ENCODE data around the gene ADH1A. TPM values are rescaled to one million over a fixed set of nuclear protein-coding genes. Genes with fewer than 3 reads are reported as not detected.
A peak's percentile ranks its signal among the peaks of the same experiment; 100 is the strongest.

Gene ADH1A
- total and polyA plus RNA-seq, 8 donors: not detected

DNA sequence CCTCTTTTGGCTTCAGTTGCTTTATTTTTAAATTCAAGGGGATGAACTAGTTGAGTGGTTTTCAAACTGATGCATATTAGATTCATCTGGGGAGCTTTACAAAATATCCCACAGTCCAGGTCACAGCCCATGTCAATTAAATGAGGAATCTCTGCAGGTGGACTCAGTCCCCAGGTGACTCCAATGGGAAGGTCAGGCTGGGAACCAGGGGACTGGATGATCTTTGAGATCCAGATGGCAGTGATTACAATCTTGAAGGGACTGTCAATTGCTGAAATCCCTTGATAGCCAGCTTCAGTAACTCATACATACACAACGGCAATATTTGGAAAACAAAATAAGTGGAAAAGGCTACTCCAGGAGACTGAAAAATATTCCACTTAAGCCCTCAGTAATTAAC lies 23.4 kb upstream of the ADH1A start:
- peak overlapping the region in 1 of 4 donors; percentile 38 for H3K4me3 ChIP-seq
- H3K4me1 ChIP-seq: no peaks in the 10 kb centered on the region
- intact Hi-C loops (cut with DNase I; ENCODE audit: low total_unique reads): no loop called here
- no peak overlapping the region for H3K27ac ChIP-seq
- DNase-seq: no peak
- H3K27me3 ChIP-seq: no peaks in the 10 kb centered on the region
- H3K9me3 ChIP-seq: no peaks in the 10 kb centered on the region
- TF ChIP-seq POLR2AphosphoS5 (IDR thresholded peaks at IDR 0.05): no peak
- TF ChIP-seq, protein P1, sequence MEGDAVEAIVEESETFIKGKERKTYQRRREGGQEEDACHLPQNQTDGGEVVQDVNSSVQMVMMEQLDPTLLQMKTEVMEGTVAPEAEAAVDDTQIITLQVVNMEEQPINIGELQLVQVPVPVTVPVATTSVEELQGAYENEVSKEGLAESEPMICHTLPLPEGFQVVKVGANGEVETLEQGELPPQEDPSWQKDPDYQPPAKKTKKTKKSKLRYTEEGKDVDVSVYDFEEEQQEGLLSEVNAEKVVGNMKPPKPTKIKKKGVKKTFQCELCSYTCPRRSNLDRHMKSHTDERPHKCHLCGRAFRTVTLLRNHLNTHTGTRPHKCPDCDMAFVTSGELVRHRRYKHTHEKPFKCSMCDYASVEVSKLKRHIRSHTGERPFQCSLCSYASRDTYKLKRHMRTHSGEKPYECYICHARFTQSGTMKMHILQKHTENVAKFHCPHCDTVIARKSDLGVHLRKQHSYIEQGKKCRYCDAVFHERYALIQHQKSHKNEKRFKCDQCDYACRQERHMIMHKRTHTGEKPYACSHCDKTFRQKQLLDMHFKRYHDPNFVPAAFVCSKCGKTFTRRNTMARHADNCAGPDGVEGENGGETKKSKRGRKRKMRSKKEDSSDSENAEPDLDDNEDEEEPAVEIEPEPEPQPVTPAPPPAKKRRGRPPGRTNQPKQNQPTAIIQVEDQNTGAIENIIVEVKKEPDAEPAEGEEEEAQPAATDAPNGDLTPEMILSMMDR (IDR thresholded peaks at IDR 0.05): no peak
- TF ChIP-seq POLR2A (IDR thresholded peaks at IDR 0.05): no peak
- no peak for TF ChIP-seq EP300 (IDR thresholded peaks at IDR 0.05)
- peaks cover 0 to 23% (median 0%) of the 10 kb centered on the region in 4 donors for H3K36me3 ChIP-seq
- 63 to 95% (median 80%) methylated on average over 1 of the region's 1 CpG for WGBS, 5 donors

DNA sequence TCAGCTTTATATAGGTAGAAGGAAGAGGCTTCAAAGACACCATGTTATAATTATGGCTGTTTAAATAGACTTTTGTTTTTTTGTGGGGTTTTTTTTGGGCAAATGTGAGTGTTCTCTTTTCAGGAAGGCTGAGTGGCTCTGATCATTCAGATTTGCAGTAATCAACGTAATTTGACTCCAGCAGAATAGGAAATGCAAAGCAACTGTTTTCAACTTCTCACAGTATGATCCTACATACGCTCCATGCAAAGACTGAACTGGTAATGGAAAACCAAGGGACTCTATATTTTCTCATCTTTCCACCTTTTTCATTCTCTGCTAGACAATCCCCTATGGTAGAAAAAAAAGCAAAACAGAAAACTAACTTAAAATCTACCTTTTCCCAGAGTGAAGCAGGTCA lies 19.6 kb upstream of the ADH1A start:
- no peak overlapping the region for H3K4me3 ChIP-seq
- H3K4me1 ChIP-seq: no peaks in the 10 kb centered on the region

GRCh38 chr4:99305638-99306400 lies 15.0 kb upstream of the ADH1A start:
- H3K36me3 ChIP-seq: peaks cover 0 to 4% (median 0%) of the 10 kb centered on the region in 4 donors
- peak in 1 of 3 donors; percentile 4 for TF ChIP-seq POLR2AphosphoS5 (IDR thresholded peaks at IDR 0.05)
- no peak for TF ChIP-seq POLR2A (IDR thresholded peaks at IDR 0.05)
- TF ChIP-seq, protein P1 (IDR thresholded peaks at IDR 0.05): no peak
- TF ChIP-seq EP300 (IDR thresholded peaks at IDR 0.05): no peak
- intact Hi-C loops (cut with DNase I; ENCODE audit: low total_unique reads): no loop called here
- peaks cover 0 to 5% (median 2%) of the 10 kb centered on the region in 4 donors for H3K4me1 ChIP-seq
- no peak for DNase-seq
- H3K9me3 ChIP-seq: no peaks in the 10 kb centered on the region
- H3K27me3 ChIP-seq: no peaks in the 10 kb centered on the region
- H3K27ac ChIP-seq: no peak overlapping the region
- H3K4me3 ChIP-seq: no peak overlapping the region
- WGBS, 5 donors: 90 to 94% (median 93%) methylated on average over 11 of the region's 11 CpGs

More for the DNA sequence above, 19.6 kb upstream of the ADH1A start:
- 67 to 81% (median 75%) methylated on average over 2 of the region's 2 CpGs for WGBS, 5 donors
- intact Hi-C loops (cut with DNase I; ENCODE audit: low total_unique reads): no loop called here
- no peaks in the 10 kb centered on the region for H3K27me3 ChIP-seq
- no peak for TF ChIP-seq POLR2A (IDR thresholded peaks at IDR 0.05)
- TF ChIP-seq, protein P1 (IDR thresholded peaks at IDR 0.05): no peak
- no peak for TF ChIP-seq POLR2AphosphoS5 (IDR thresholded peaks at IDR 0.05)
- no peak for TF ChIP-seq EP300 (IDR thresholded peaks at IDR 0.05)
- H3K27ac ChIP-seq: peak overlapping the region in 1 of 5 donors; percentile 8
- H3K36me3 ChIP-seq: peaks cover 0 to 18% (median 0%) of the 10 kb centered on the region in 4 donors
- DNase-seq: no peak
- H3K9me3 ChIP-seq: no peaks in the 10 kb centered on the region

- H3K36me3 ChIP-seq: no peaks in the 10 kb centered on the region
- peak overlapping the region; percentile 62 to 87 (median 65) for H3K27ac ChIP-seq
- no peak for TF ChIP-seq POLR2AphosphoS5 (IDR thresholded peaks at IDR 0.05)
- TF ChIP-seq, protein P1 (IDR thresholded peaks at IDR 0.05): no peak
- no peak for TF ChIP-seq POLR2A (IDR thresholded peaks at IDR 0.05)
- no peak for TF ChIP-seq EP300 (IDR thresholded peaks at IDR 0.05)
- peaks cover 0 to 11% (median 5%) of the 10 kb centered on the region in 4 donors for H3K4me1 ChIP-seq
- H3K4me3 ChIP-seq: no peak overlapping the region
- DNase-seq: no peak
- 72 to 86% (median 83%) methylated on average over 7 of the region's 7 CpGs for WGBS, 5 donors
- H3K27me3 ChIP-seq: no peaks in the 10 kb centered on the region
- intact Hi-C loops (cut with DNase I; ENCODE audit: low total_unique reads): no loop called here
- no peaks in the 10 kb centered on the region for H3K9me3 ChIP-seq
Measured at GRCh38 chr4:99301376-99302164, 10.8 kb upstream of the ADH1A start.
